BLaER1 treated with 17β-estradiol and CSF1 and Interleukin-3, amounts not matched to agents 10 nM and 100 nM (cell line): ENCODE data around the gene ECT2.
"Not testable (repeated sequence)": the region's sequence is repeated elsewhere in the genome, so short reads cannot be mapped to it uniquely, and the experiment has no call there.

ENCODE experiments used
- H3K27ac ChIP-seq, 11 experiments: shearing (Covaris generic); formaldehyde crosslinking; 2 replicates each; pipeline ENCODE4 v1.8.1; 2022
- H3K27me3 ChIP-seq, 11 experiments: shearing (Covaris generic); formaldehyde crosslinking; 2 replicates each; pipeline ENCODE4 v1.8.1; 2022
- H3K36me3 ChIP-seq, 11 experiments: shearing (Covaris generic); formaldehyde crosslinking; 2 replicates each; pipeline ENCODE4 v1.8.1; 2022
- H3K4me1 ChIP-seq, 10 experiments: shearing (Covaris generic); formaldehyde crosslinking; 2 replicates each; pipeline ENCODE4 v1.8.1; 2022
- H3K4me2 ChIP-seq, 11 experiments: shearing (Covaris generic); formaldehyde crosslinking; 2 replicates each; pipeline ENCODE4 v1.8.1; 2022
- H3K4me3 ChIP-seq, 10 experiments: shearing (Covaris generic); formaldehyde crosslinking; 2 replicates each; pipeline ENCODE4 v1.8.1; 2022
- H3K9ac ChIP-seq, 11 experiments: shearing (Covaris generic); formaldehyde crosslinking; 2 replicates each; pipeline ENCODE4 v1.8.1; 2022
- H3K9me3 ChIP-seq, 11 experiments: shearing (Covaris generic); formaldehyde crosslinking; replicated peaks in 1 of 11; 2 replicates each; pipeline ENCODE4 v1.8.1; 2022
- H4K20me1 ChIP-seq, 11 experiments: shearing (Covaris generic); formaldehyde crosslinking; 2 replicates each; pipeline ENCODE4 v1.8.1; 2022
- Cebpa-rat ChIP-seq, 11 experiments: shearing (Covaris generic); IDR thresholded peaks; 2 replicates each; pipeline ENCODE4 v1.8.1; 2022

Gene ECT2

DNA sequence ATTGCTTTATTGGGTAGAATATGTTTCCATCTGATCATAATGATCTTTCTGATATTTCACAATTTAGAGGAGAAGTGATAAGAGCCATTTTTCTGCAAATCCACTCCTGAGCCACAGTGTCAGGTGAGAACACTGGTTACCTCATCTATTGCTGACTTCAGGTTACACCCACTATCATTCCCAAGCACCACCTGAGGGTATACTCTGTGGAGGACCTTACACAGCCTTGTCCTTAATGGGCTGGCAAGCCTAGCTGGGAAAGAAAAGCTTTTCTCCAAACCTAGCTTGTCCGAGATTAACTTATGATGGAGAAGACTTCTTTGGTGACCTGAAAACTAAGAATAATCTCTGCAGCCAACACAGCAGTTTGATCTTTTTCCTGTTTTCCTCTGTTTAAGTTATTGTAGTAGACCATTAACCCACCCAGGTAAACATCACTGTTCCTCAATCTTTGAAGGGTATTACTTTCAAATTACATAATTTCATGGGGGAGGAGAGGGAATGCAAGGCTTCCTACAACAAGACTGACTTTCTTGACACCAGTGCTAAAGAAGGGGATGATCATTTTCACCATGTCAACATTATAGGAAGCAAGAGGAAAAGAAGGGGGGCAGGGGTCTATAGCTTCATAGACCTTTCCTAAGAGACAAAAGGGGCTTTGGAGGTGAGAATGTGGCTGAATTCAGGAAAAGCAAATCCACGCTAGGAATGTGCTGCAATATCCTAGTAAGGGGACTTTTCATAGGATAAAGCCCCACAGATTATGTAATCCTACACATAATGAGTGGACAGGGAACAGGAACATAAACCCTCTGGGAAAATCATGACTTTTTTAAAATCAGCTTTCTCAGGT lies 41.4 kb upstream of the ECT2 start:
- no peaks in the 10 kb centered on the region for H3K36me3 ChIP-seq
- no peaks in the 10 kb centered on the region for H4K20me1 ChIP-seq
- no peak overlapping the region for H3K27ac ChIP-seq
- H3K27me3 ChIP-seq, result no peaks in the 10 kb centered on the region
- peaks cover 12 to 28% (median 18%) of the 10 kb centered on the region in 10 experiments for H3K4me1 ChIP-seq
- peak overlapping the region in 4 of 10 experiments; percentile 79 to 84 (median 80); a peak in 5 of 20 replicates for H3K4me3 ChIP-seq
- H3K9ac ChIP-seq, result peak overlapping the region in 2 of 11 experiments; percentile 79; a peak in 1 of 22 replicates
- H3K9me3 ChIP-seq, result no peaks in the 10 kb centered on the region
- no peak for TF ChIP-seq Cebpa-rat (IDR thresholded peaks at IDR 0.05)
- peak overlapping the region; percentile 79 to 98 (median 94); a peak in 18 of 22 replicates for H3K4me2 ChIP-seq

- Histone ChIP-seq H3K4me3 (peak overlapping the region; percentile 74 to 92 (median 82)), H3K4me1 (peaks cover 12 to 28% (median 18%) of the 10 kb centered on the region in 10 experiments), H4K20me1 (no peaks in the 10 kb centered on the region), H3K27me3 (no peaks in the 10 kb centered on the region), H3K4me2 (peak overlapping the region; percentile 79 to 98 (median 94)), H3K9ac (peak overlapping the region; percentile 70 to 85 (median 79)), H3K27ac (peak overlapping the region in 9 of 11 experiments; percentile 32 to 76 (median 66); a peak in 14 of 22 replicates), H3K9me3 (no peaks in the 10 kb centered on the region), H3K36me3 (no peaks in the 10 kb centered on the region)
- no peak for TF ChIP-seq Cebpa-rat (IDR thresholded peaks at IDR 0.05)
Observed at GRCh38 chr3:172709774-172710663, 40.5 kb upstream of the ECT2 start.

DNA sequence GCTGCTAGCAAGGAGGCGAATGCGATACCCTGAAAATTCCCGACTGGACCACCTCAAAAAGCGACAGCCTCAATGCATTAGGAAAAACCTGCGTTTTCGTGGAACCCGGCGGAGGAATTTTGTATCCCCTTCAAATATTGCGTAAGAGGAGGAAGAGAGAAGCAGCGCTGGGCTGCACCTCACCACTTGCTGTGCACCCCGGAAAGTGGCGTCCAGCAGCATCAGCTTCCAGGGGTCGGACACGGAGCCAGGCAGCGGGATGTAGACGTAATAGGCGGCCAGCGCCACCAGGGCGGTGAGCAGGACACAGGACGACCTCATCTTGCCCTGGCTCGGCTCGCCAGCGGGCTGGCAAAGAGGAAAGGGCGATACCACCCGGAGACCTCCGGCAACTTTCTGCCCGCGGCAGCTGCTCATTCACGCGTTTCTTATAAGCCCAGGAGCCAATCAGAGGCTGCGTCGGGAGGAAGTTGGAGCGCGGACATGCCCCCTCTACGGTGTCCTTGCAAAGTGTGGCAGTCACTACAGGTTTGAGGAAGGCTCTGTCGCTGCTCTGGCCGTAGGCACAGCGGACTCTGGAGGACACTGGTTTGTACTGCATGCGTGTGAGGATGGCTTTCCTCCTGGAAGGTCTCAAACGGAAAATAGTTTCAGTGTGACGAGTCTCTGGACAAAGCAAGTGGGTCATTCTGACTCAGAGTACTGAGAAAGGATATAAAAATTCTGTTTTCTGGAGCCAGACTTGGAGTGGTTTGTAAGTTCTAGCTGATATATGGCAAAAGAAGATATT lies 39.7 kb upstream of the ECT2 start, which contains the start of gene NCEH1:
TSS of gene NCEH1 (minus strand) at position 404 of the 790 bp plus-strand sequence. CDS start at position 321, 83 bp downstream.
- Histone ChIP-seq H4K20me1 (no peaks in the 10 kb centered on the region), H3K9me3 (no peaks in the 10 kb centered on the region), H3K36me3 (no peaks in the 10 kb centered on the region), H3K9ac (peak within 1 kb of the TSS; percentile 70 to 85 (median 79)), H3K27me3 (no peaks in the 10 kb centered on the region), H3K27ac (peak within 1 kb of the TSS; percentile 32 to 76 (median 60); a peak in 21 of 22 replicates), H3K4me3 (peak within 1 kb of the TSS; percentile 74 to 92 (median 82)), H3K4me2 (peak within 1 kb of the TSS; percentile 79 to 98 (median 94)), H3K4me1 (peaks cover 13 to 37% (median 19%) of the 10 kb centered on the region in 10 experiments)
- peak; percentile 35 to 90 (median 76); a peak in 18 of 22 replicates for TF ChIP-seq Cebpa-rat (IDR thresholded peaks at IDR 0.05)

- no peaks in the 10 kb centered on the region for H3K27me3 ChIP-seq
- H3K4me2 ChIP-seq, result peak overlapping the region; percentile 79 to 98 (median 94)
- peak overlapping the region in 9 of 11 experiments; percentile 4 to 75 (median 48); a peak in 14 of 22 replicates for H3K27ac ChIP-seq
- peak overlapping the region; percentile 74 to 92 (median 82) for H3K4me3 ChIP-seq
- no peaks in the 10 kb centered on the region for H3K36me3 ChIP-seq
- H3K9me3 ChIP-seq, result no peaks in the 10 kb centered on the region
- peaks cover 15 to 42% (median 21%) of the 10 kb centered on the region in 10 experiments for H3K4me1 ChIP-seq
- no peaks in the 10 kb centered on the region for H4K20me1 ChIP-seq
- TF ChIP-seq Cebpa-rat (IDR thresholded peaks at IDR 0.05), result no peak
- peak overlapping the region; percentile 70 to 85 (median 79); a peak in 21 of 22 replicates for H3K9ac ChIP-seq
Observed at GRCh38 chr3:172711454-172711795, 39.1 kb upstream of the ECT2 start.

GRCh38 chr3:172713316-172713715 lies 37.2 kb upstream of the ECT2 start:
- peaks cover 0 to 11% (median 8%) of the 10 kb centered on the region in 11 experiments; a peak in 17 of 22 replicates for H3K9me3 ChIP-seq
- H3K4me2 ChIP-seq, result no peak overlapping the region
- no peak overlapping the region for H3K9ac ChIP-seq
- no peak overlapping the region for H3K27ac ChIP-seq
- peaks cover 15 to 44% (median 25%) of the 10 kb centered on the region in 10 experiments for H3K4me1 ChIP-seq
- no peak overlapping the region for H3K4me3 ChIP-seq
- no peak for TF ChIP-seq Cebpa-rat (IDR thresholded peaks at IDR 0.05)
- H3K36me3 ChIP-seq, result no peaks in the 10 kb centered on the region
- no peaks in the 10 kb centered on the region for H3K27me3 ChIP-seq
- no peaks in the 10 kb centered on the region for H4K20me1 ChIP-seq

DNA sequence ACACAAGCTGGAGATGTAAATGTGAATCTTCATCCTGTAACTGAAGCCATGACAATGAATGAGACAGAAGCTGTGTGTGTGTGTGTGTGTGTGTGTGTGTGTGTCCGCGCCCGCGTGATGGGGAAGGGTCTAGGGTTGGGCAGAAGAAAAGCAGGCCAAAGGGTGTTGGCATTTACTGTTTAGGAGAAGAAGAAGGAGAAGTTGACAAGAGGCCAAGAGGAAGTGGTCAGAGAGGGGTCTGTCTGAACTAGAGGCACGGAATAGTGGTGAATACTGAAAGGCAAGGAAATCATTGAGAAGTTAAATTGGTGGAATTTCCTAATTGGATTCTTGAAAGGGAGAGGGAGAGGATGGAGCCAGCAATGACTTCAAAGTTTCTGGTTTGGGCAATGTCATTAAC lies 34.0 kb upstream of the ECT2 start:
- Histone ChIP-seq H3K36me3 (no peaks in the 10 kb centered on the region), H3K9ac (no peak overlapping the region), H4K20me1 (no peaks in the 10 kb centered on the region), H3K4me1 (peaks cover 5 to 28% (median 13%) of the 10 kb centered on the region in 10 experiments; a peak in 17 of 20 replicates), H3K9me3 (peaks cover 15 to 26% (median 24%) of the 10 kb centered on the region in 11 experiments), H3K4me3 (no peak overlapping the region), H3K27ac (no peak overlapping the region), H3K4me2 (peak overlapping the region in 5 of 11 experiments; percentile 41 to 73 (median 52); a peak in 11 of 22 replicates), H3K27me3 (no peaks in the 10 kb centered on the region)
- TF ChIP-seq Cebpa-rat (IDR thresholded peaks at IDR 0.05), result no peak

DNA sequence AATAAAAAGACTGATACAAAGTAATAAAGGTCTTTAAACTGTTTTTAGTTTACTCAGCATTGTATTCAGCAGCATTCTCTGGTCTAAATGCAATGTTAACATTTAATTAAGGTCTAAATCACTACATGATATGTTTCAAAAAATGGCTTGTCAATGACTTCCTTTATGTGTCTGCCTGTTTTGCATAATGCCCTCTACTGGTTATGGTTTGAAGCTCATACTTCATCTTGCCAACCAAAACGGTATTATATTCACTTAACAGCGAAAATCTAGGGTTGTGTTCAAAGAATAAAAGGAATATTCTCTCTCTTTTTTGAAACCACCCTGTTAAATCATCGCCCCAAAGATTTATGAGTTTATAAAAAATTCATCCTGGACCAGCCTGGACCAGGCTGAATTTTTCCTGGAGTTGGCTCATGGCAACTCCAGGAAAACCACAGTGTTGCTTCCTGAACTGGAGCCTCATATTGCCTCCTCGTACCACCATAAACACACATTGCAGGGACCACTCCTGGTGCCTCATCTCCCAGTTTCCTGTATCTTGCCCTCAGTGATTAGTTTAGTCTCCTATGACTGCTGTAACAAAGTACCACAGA lies 32.9 kb upstream of the ECT2 start:
- Histone ChIP-seq H3K36me3 (no peaks in the 10 kb centered on the region), H3K27me3 (no peaks in the 10 kb centered on the region), H3K4me2 (no peak overlapping the region), H3K27ac (no peak overlapping the region), H4K20me1 (no peaks in the 10 kb centered on the region), H3K9ac (no peak overlapping the region), H3K4me1 (peaks cover 0 to 23% (median 10%) of the 10 kb centered on the region in 10 experiments; a peak in 11 of 20 replicates), H3K4me3 (no peak overlapping the region), H3K9me3 (peaks cover 15 to 26% (median 24%) of the 10 kb centered on the region in 11 experiments)
- no peak for TF ChIP-seq Cebpa-rat (IDR thresholded peaks at IDR 0.05)

DNA sequence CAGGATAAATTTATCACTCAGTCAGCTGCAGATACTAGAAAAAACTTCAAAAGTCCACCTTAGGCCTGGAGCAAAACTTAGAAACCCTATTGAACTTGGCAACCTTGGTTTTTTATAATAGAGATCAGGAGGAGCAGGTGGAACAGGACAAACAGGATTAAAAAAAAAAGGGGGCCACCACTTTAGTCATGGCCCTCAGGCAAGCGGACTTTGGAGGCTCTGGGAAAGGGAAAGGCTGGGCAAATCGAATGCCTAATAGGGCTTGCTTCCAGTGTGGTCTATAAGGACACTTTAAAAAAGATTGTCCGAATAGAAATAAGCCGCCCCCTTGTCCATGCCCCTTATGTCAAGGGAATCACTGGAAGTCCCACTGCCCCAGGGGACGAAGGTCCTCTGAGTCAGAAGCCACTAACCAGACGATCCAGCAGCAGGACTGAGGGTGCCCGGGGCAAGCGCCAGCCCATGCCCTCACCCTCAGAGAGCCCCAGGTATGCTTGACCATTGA lies 27.9 kb upstream of the ECT2 start:
- not testable (repeated sequence) for H3K4me3 ChIP-seq

More for the DNA sequence above, 27.9 kb upstream of the ECT2 start:
- not testable (repeated sequence) for H3K4me1 ChIP-seq, H4K20me1 ChIP-seq, H3K36me3 ChIP-seq, H3K4me2 ChIP-seq, H3K27me3 ChIP-seq, H3K9ac ChIP-seq, H3K27ac ChIP-seq
- H3K9me3 ChIP-seq, result peaks cover 19 to 33% (median 25%) of the 10 kb centered on the region in 11 experiments
